GM10266 (cell line): ENCODE measurements around the gene R3HDML.
"Not testable (repeated sequence)": the region's sequence is repeated elsewhere in the genome, so short reads cannot be mapped to it uniquely, and the experiment has no call there.

ENCODE experiments used
- DNase-seq: peaks from one replicate; pipeline ENCODE4 v3.0.0; 2012; ENCODE audit errors: extremely low spot score
- CTCF ChIP-seq: IDR thresholded peaks from 2 replicates; pipeline ENCODE4 v1.5.1; 2012; ENCODE audit warnings: mild to moderate bottlenecking, low read depth; ENCODE audit not compliant: control insufficient read depth, insufficient read depth; ENCODE audit errors: missing control alignments

The R3HDML gene

GRCh38 chr20:44310664-44311639, 25.9 kb upstream of the R3HDML start, which contains the start of gene FITM2:
Gene FITM2, minus strand, starts transcription at chr20:44311202. Its CDS starts 54 bp downstream, at chr20:44311148.
- peak; percentile 99 for TF ChIP-seq CTCF
- peak; percentile 98 for DNase-seq

GRCh38 chr20:44314870-44315269, 22.0 kb upstream of the R3HDML start:
- no peak for DNase-seq
- no peak for TF ChIP-seq CTCF

GRCh38 chr20:44319839-44320422, 16.9 kb upstream of the R3HDML start:
- DNase-seq = no peak
- TF ChIP-seq CTCF = no peak

- no peak for TF ChIP-seq CTCF
- no peak for DNase-seq
Measured at GRCh38 chr20:44324343-44324742, 12.5 kb upstream of the R3HDML start.

GRCh38 chr20:44326391-44327159, 10.3 kb upstream of the R3HDML start:
- TF ChIP-seq CTCF = no peak

GRCh38 chr20:44327748-44328147, 9.1 kb upstream of the R3HDML start:
- not testable (repeated sequence) for DNase-seq

More at GRCh38 chr20:44326391-44327159, 10.3 kb upstream of the R3HDML start:
- DNase-seq = no peak

- DNase-seq = no peak
- no peak for TF ChIP-seq CTCF
Measured at GRCh38 chr20:44328428-44328827, 8.4 kb upstream of the R3HDML start.
